HFF-Myc (cell line): ENCODE measurements around the gene MYBPHL.
"Not testable (repeated sequence)": the region's sequence is repeated elsewhere in the genome, so short reads cannot be mapped to it uniquely, and the experiment has no call there.

Source experiments
- DNase-seq: peaks from one replicate; pipeline ENCODE4 v3.0.0-alpha.2; 2011; ENCODE audit warnings: low read depth; ENCODE audit errors: extremely low read depth
- H3K4me3 ChIP-seq: replicated peaks from 2 replicates; pipeline ENCODE4 v1.5.1; 2011; ENCODE audit warnings: low read depth, mild to moderate bottlenecking, control low read depth, low read length
- CTCF ChIP-seq: IDR thresholded peaks from 2 replicates; pipeline ENCODE4 v1.5.1; 2012; ENCODE audit warnings: mild to moderate bottlenecking, low read depth, low read length, control low read depth; ENCODE audit errors: missing control alignments

Gene MYBPHL

GRCh38 chr1:109309347-109309746, 2.5 kb upstream of the MYBPHL start:
- no peak for DNase-seq
- no peak for TF ChIP-seq CTCF
- no peak overlapping the region for H3K4me3 ChIP-seq

- TF ChIP-seq CTCF = no peak
- no peak for DNase-seq
- H3K4me3 ChIP-seq = no peak overlapping the region
Measured at GRCh38 chr1:109307274-109308021, 637 bp upstream of the MYBPHL start.

- DNase-seq, H3K4me3 ChIP-seq: not testable (repeated sequence)
Measured at GRCh38 chr1:109305991-109306390, 820 bp downstream of the MYBPHL start.

- no peak for DNase-seq
- no peak for TF ChIP-seq CTCF
- H3K4me3 ChIP-seq = no peak overlapping the region
Measured at GRCh38 chr1:109304226-109304920, 2.4 kb downstream of the MYBPHL start.

- TF ChIP-seq CTCF = no peak
- H3K4me3 ChIP-seq = no peak overlapping the region
- DNase-seq = no peak
Measured at GRCh38 chr1:109301874-109302273, 4.9 kb downstream of the MYBPHL start.

GRCh38 chr1:109300650-109301151, 6.1 kb downstream of the MYBPHL start:
- H3K4me3 ChIP-seq = no peak overlapping the region
- DNase-seq = no peak
- no peak for TF ChIP-seq CTCF

- H3K4me3 ChIP-seq = no peak overlapping the region
- TF ChIP-seq CTCF = no peak
- no peak for DNase-seq
Measured at GRCh38 chr1:109299558-109300343, 7.1 kb downstream of the MYBPHL start.
